ENCODE measurements around the gene FNIP1. TPM values are rescaled to one million over a fixed set of nuclear protein-coding genes. Genes with fewer than 3 reads are reported as not detected.

Gene FNIP1
- total and polyA plus RNA-seq, 9 of the 15 experiments (the other 6 are each of a cell fraction or from before 2014, with no cell fraction given) = 5.0 to 32.8 (median 18.4) TPM

DNA sequence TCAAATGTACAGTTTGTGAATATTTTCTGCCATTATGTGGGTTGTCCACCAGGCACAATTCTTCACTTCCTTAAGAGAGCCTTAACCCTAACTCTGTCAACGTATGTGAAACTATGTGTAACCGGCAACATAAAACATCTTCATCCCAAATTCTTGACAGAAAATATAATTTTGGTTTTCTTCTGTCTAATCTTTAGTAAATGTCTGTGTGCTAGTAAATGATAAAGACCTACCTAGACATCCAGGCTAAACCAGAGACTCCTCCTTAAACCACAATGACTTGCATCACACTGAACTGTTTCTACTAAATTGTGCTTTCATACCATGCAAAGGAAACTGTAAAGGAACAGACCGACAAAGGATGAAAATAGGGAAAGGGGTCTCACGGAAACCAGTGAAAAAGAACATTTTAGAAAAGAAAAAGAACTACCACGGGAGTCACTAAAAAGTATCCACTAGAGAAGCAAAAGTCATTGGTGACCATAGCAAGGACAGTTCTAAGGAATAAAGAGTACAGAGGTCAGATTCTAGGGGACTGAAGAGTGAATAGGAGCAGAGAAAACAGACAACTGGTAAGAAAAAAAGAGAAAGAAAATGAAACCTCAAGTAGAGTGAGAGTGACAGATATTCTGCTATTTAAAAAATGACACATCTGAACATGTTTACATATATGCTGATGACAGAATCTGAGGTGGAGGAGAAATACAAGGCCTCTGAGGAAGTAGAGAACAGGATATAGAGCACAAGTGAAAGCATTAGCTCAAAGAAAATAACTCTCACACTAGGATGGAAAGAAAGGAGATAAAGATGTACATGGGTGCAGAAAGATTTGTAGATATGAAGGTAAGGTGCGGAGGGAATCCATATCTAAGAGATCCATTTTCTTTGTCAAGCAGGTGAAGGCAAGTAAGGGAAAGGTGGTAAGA lies 49.4 kb downstream of the FNIP1 start (continued):
- TF ChIP-seq, protein P1, sequence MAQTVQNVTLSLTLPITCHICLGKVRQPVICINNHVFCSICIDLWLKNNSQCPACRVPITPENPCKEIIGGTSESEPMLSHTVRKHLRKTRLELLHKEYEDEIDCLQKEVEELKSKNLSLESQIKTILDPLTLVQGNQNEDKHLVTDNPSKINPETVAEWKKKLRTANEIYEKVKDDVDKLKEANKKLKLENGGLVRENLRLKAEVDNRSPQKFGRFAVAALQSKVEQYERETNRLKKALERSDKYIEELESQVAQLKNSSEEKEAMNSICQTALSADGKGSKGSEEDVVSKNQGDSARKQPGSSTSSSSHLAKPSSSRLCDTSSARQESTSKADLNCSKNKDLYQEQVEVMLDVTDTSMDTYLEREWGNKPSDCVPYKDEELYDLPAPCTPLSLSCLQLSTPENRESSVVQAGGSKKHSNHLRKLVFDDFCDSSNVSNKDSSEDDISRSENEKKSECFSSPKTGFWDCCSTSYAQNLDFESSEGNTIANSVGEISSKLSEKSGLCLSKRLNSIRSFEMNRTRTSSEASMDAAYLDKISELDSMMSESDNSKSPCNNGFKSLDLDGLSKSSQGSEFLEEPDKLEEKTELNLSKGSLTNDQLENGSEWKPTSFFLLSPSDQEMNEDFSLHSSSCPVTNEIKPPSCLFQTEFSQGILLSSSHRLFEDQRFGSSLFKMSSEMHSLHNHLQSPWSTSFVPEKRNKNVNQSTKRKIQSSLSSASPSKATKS (CRISPR knock-in tag; IDR thresholded peaks at IDR 0.05) = no peak
- TF ChIP-seq, protein P2, sequence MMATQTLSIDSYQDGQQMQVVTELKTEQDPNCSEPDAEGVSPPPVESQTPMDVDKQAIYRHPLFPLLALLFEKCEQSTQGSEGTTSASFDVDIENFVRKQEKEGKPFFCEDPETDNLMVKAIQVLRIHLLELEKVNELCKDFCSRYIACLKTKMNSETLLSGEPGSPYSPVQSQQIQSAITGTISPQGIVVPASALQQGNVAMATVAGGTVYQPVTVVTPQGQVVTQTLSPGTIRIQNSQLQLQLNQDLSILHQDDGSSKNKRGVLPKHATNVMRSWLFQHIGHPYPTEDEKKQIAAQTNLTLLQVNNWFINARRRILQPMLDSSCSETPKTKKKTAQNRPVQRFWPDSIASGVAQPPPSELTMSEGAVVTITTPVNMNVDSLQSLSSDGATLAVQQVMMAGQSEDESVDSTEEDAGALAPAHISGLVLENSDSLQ (IDR thresholded peaks at IDR 0.05) = peak; percentile 69
- TF ChIP-seq NKRF (IDR thresholded peaks at IDR 0.05; ENCODE audit: borderline replicate concordance) (no peak), SMAD3 (CRISPR knock-in tag; conservative IDR thresholded peaks at IDR 0.05) (peak; percentile 78; the same call in 1 of the 2 replicates), ZNF146 (CRISPR knock-in tag; IDR thresholded peaks at IDR 0.05; ENCODE audit: unreplicated experiment) (no peak), ZNF3 (CRISPR knock-in tag; IDR thresholded peaks at IDR 0.05) (no peak), ESRRB (CRISPR knock-in tag; IDR thresholded peaks at IDR 0.05; ENCODE audit: borderline replicate concordance) (no peak), ZNF584 (CRISPR knock-in tag; IDR thresholded peaks at IDR 0.05; ENCODE audit: low read depth) (peak; percentile 87; the same call in 1 of the 2 replicates), MIER1 (IDR thresholded peaks at IDR 0.05; ENCODE audit: low read depth) (no peak), ZNF174 (CRISPR knock-in tag; IDR thresholded peaks at IDR 0.05) (no peak), DACH1 (IDR thresholded peaks at IDR 0.05; ENCODE audit: partially characterized antibody) (no peak), ZNF134 (CRISPR knock-in tag; conservative IDR thresholded peaks at IDR 0.05) (no peak), ZNF57 (CRISPR knock-in tag; IDR thresholded peaks at IDR 0.05) (no peak), ZNF561 (CRISPR knock-in tag; conservative IDR thresholded peaks at IDR 0.05) (no peak), NEUROD1 (IDR thresholded peaks at IDR 0.05; ENCODE audit: borderline replicate concordance, low read depth, low read length, partially characterized antibody) (peak; percentile 74), ILF3 (IDR thresholded peaks at IDR 0.05; ENCODE audit: borderline replicate concordance) (peak; percentile 74; the same call in 1 of the 2 replicates), BRCA1 (IDR thresholded peaks at IDR 0.05) (no peak), BRCA1 (CRISPR knock-in tag; IDR thresholded peaks at IDR 0.05) (no peak)
- TF ChIP-seq, protein P3, sequence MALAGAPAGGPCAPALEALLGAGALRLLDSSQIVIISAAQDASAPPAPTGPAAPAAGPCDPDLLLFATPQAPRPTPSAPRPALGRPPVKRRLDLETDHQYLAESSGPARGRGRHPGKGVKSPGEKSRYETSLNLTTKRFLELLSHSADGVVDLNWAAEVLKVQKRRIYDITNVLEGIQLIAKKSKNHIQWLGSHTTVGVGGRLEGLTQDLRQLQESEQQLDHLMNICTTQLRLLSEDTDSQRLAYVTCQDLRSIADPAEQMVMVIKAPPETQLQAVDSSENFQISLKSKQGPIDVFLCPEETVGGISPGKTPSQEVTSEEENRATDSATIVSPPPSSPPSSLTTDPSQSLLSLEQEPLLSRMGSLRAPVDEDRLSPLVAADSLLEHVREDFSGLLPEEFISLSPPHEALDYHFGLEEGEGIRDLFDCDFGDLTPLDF (CRISPR knock-in tag; IDR thresholded peaks at IDR 0.05) = no peak

All from K562 (cell line).